GM12874 (cell line): ENCODE results near the gene MKS1.

Source experiments
- TF ChIP-seq, protein P1 (sequence below): IDR thresholded peaks from 2 replicates; pipeline ENCODE4 v1.5.1; 2011; ENCODE audit warnings: low read depth, mild to moderate bottlenecking, control low read depth, low read length, moderate library complexity; ENCODE audit not compliant: insufficient read depth

Gene MKS1

DNA sequence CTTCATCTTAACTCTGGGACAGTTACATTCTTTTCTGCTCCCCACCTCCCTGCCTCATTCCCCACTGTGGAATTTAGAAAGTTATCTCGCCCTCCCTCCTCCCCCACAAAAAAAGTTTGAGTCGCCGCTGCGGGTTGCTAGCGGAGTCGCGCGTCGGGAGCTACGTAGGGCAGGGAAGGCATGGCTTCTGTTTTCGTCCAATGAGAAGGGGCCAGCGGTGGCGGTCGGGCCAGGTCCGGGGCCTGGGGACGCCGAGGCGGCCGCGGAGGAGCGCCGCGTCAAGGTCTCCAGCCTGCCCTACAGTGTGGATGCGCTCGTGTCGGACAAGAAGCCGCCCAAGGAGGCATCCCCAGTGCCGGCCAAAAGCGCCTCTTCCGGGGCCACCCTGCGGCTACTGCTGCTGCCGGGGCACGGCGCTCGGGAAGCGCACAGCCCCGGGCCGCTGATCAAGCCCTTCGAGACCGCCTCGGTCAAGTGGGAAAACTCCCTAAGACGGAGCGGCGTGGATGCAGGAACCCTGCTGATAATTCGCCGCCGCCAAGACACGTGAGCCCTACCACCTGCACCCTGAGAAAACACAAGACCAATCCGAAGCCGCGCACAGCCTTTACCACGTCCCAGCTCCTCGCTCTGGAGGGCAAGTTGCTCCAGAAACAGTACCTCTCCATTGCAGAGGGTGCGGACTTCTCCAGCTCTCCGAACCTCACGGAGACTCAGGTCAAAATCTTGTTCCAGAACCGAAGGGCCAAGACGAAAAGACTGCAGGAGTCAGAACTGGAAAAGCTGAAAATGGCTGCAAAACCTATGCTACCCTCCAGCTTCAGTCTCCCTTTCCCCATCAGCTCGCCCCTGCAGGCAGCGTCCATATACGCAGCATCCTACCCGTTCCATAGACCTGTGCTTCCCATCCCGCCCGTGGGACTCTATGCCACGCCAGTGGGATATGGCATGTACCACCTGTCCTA lies 61.9 kb downstream of the MKS1 start:
- TF ChIP-seq, protein P1, sequence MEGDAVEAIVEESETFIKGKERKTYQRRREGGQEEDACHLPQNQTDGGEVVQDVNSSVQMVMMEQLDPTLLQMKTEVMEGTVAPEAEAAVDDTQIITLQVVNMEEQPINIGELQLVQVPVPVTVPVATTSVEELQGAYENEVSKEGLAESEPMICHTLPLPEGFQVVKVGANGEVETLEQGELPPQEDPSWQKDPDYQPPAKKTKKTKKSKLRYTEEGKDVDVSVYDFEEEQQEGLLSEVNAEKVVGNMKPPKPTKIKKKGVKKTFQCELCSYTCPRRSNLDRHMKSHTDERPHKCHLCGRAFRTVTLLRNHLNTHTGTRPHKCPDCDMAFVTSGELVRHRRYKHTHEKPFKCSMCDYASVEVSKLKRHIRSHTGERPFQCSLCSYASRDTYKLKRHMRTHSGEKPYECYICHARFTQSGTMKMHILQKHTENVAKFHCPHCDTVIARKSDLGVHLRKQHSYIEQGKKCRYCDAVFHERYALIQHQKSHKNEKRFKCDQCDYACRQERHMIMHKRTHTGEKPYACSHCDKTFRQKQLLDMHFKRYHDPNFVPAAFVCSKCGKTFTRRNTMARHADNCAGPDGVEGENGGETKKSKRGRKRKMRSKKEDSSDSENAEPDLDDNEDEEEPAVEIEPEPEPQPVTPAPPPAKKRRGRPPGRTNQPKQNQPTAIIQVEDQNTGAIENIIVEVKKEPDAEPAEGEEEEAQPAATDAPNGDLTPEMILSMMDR: no peak
